GM21360 (cell line): ENCODE measurements around the gene EFL1.
A peak's percentile ranks its signal among the peaks of the same experiment; 100 is the strongest.
"Not testable (repeated sequence)": the region's sequence is repeated elsewhere in the genome, so short reads cannot be mapped to it uniquely, and the experiment has no call there.

Experiments
- ATAC-seq: cut with Tn5 transposase; IDR thresholded peaks from one replicate; pipeline ENCODE4 v1.9.1; 2021; ENCODE audit warnings: mild to moderate bottlenecking, moderate library complexity; ENCODE audit not compliant: unreplicated experiment

The EFL1 gene

DNA sequence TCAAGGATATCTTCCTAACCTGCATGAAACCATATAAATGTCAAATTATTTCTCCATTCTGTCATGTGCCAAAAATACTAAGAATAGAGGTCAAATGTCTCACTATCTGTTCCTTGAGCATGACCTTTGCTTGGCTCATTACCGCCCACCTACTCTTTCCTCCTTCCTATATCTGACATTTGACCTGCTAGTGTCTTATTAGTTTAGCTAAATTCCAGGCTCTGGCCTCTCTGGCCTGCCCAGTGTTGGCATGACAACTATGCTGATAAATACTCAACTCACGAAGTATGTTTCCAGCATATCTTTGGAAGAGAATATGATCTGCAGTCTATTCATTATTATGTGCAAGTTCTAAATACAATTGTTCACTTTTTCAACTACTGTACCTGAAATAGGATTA, 58.0 kb downstream of the EFL1 start:
- not testable (repeated sequence) for ATAC-seq

DNA sequence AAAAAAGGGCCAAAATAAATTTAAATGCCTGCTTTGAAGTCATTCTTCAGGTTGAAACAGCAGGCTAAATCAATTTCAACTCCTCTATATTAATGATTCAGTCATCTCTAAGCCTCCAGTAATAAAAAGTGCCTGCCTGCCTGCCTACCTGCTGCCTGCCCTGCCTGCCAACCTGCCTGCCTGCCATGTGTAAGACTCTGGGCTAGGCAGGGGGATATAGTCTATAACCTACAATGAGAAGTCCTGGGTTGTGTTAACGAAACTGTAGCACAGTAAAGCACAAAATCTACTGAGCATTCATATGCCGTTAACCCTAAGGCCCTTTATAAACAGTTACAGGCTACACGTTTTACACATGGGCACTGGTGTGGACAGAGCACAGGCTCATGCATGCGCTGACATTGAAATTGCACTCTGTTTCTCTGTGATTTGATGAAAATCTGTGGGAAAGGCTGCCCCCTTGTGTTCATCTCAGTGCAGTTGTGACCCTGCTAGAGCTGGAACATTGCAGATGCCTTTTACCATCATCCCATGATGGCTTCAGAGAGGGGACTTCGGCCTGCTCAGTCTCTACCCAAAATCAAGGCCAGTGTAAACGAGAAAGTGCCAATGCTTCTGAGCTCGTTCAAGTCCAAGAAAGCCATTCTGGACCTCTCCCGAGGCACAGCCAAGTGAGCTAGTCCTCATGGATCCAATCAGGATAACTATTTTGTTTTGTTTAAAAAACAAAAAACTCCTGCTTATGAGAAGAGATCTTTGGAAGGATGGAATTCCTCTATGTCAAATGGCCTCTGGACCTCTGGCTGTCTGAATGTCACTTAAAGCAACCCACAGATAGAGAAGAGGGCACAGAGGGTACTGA, 64.6 kb downstream of the EFL1 start:
- peak; percentile 91 for ATAC-seq

DNA sequence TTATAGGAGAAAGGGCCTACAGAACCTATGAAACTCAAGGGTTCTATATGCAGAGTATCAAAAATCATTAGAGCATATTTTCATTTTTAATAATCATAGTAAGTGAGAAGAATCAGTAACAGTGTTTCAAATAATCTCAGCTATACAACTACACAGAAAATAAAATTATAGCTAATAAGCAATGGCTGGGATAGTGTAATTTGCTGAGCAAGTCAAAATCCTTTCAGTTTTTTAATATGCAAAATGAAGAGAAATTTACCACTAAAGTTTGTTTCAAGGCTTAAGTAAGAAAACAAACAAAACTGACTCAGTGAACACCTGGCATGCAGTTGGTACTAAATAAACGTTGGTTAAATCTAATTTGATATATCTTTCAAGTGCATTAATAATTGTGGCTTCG, 66.2 kb downstream of the EFL1 start:
- no peak for ATAC-seq

DNA sequence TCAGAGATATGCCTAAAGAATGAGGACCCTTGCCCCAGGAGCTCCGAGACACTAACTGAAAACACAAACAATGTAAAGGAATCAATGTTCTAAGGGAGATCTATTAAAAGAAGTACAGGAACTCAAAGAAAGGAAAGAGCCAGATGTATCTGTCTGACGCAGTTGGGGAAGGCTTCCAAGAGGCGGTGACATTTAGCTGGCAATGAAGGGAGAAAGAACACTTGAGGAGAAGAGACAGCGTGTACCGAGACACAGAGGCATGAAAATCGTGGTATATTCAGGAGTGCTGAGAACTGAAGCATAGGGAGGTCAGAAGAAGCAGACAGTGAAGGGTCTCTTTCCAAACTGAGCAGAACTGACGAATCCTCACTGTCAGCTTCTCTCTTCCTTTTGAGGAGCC, 66.7 kb downstream of the EFL1 start:
- not testable (repeated sequence) for ATAC-seq

DNA sequence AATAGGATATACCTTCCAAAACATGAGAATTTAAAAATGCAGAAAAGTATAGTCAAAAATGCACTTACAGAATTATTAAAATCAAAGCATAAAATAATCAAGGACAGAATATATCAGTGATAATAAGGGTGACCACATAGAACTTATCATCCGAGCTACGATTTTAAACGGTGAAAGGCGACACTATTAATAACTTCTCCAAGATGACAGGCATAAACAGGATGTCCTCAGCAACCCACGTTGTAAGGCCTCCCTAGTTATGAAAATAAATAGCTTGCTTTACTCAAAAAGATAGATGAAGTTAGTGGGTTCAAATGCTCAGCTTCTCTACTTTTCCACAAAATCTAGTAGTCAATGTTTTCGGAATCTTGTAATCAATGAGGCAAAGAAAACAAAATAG, 68.0 kb downstream of the EFL1 start:
- ATAC-seq: not testable (repeated sequence)

DNA sequence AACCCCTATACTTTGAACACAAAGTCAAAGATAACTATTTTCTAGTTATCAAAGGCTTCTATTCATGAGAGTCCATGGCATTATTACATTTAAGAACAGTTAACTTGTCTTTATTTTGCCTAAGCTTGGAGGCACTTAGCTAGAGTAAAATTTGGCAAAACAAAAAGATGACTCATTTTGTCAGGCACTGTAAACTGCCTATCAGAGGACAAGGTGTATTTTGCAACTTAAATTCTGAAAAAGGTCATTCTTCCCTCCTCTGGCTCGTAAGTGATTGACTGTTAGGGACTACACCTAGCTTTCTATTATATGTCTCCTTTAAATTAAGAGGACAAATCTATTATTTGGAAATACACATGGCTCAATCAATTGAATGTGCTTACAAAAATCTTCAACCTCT, 69.1 kb downstream of the EFL1 start:
- ATAC-seq: not testable (repeated sequence)

DNA sequence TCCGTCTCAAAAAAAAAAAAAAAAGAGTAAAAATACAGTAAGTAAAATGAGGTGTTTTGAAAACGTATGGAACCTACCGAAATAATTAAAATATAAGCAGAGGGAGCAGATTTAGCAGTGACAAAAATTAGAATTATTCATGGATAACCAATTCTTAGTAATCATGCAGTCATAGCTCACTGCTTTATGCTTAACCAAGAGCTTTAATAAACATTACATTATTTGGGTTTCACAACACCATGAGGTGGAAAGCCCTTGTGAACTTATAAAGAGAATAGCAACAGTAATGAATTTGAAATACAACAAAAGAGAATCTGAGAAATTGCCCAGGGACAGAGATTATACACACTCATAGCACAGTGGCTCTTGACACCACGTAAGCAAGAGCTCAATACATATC, 70.1 kb downstream of the EFL1 start:
- not testable (repeated sequence) for ATAC-seq

DNA sequence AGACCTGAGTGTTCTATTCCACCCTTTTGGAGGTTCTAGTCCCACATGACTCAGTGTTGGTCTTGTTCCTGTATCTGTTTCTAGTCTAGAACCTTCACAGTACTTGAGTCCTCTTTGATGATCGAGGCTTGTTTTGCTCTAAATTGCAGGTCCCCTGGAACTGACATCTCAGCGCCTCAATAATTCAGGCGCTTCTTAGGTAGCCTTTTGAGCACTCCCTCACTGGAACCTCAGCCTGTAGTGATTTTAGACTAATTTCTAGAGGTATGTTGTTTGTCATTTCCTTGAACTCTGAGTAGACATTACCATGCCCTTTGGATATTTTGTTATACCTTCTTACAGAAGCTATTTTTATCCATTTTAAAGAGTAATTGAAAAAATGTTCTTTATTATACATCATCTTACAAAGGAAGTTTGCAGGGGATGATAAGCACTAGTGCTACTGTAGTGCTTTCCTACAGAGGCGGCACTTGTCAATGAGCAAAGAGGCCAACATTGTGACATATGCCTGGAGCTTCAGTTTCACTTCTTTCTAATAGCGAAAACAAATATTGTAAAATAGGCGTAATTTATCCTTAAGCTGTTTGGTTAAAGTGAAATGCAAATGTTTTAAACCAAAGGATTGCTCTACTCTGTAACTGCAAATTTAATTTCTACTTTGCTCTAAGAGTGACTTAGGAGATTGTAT, 75.7 kb downstream of the EFL1 start:
- peak; percentile 91 for ATAC-seq

DNA sequence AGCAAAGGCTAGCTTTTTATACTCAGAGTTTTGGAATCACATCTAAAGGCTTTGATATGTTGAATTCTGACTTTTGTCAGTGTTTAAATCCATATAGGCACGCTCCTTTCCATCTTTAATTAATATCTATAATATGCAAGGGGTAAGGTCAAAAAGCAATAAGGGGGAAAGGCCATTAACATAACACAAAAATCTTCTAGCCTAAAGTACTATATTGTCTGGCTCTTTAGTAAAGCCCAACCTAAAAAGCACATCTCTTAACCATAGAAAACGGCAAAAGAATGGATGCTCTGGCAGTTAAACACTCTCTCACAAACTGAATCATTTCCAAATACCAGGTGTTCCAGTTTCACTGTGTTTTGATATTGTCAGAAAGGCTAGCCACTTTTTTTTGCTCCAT, 76.4 kb downstream of the EFL1 start:
- ATAC-seq: no peak

DNA sequence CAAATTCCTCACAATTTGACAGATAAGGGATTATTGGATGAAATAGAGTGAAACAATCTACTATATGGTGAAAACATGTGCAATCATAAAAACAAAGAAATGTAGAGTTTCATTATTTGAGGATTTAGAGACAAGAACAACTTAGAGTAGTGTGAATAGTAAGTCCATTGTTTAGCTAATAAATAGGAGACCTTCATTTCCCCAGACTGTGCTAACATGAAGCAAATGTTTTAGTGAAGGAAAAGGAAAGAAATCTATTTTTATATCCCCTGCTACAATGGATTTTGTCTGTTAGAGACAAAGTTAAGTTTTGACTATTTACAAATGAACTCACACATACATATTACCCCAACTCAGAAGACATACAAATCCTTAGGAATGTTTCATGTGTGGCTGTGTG, 77.8 kb downstream of the EFL1 start:
- no peak for ATAC-seq

DNA sequence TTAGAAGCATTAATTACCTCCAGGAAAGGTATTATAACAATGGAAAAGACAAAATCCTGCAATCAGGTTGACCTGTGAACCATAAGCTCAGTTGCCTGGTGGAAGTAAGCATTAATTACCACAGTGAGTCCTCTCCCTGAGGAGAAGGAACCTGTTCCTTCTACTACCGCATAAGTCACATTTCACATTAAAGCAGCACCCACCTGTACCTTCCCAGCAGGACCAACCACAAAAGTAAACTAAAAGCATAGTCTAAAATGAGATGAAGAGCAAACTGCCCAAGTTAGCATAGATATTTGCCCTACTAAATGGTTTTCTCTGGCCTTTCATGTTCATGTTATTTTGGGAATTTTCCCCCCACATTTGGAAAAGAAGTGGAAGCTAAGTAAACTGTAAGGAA, 78.2 kb downstream of the EFL1 start:
- ATAC-seq: no peak

DNA sequence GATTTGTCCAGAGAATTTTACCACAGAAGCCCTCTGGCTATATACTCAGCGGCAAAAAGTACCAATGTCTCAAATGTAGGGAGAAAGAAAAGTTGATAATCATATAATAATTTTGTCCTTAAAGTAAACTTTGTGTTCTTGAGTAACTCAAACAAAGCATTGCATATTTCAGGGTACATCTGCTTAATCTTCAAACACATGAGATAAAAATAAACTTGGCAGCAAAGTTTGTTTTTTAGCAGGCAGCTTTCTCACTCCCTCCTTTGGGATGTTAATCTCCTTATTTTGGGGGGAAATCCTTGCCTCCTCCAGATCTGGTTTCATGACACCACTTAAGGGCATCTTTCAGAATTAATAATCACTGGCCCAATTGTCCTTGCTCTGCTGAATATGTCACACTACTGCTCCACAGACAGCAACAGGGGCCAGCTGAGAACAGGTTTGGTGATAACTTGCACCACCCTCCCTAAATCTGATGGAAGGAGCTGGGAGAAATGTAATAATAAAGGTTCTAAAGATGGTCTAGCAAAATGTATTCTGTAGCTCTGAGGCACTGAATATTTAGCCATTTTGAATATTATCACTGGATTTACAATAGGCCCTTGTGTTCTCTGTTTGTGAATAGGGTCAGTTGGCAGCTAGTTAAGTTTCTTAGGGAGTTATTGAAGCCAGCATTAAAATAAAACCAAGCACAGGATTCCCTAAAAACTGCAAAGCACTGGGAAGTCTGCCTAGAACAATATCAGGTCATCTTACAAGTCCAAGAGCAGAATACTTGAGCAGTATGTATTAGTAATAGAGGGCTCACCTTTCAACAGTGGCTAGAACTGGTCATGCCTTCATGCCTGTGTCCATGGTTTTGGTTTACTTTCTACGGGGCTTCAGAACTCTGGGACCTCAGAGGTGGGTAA, 79.2 kb downstream of the EFL1 start:
- no peak for ATAC-seq

DNA sequence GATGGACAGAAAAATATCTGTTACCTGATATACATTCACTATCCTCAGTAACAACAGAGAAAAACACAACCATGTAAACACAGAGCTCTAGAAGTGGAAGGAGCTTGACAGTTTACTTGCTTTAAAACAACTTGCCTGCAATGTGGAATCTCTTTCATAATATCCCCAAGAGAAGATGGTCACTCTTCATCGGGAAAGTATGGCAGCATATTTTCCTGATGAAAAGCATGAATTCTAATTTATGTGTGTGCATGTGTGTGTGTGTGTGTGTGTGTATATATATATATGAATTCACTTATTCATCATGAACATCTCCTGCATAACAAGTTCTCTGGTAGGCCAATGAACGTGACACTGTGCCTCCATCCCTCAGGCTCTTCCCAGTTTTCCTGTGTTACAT, 81.2 kb downstream of the EFL1 start:
- ATAC-seq: no peak

DNA sequence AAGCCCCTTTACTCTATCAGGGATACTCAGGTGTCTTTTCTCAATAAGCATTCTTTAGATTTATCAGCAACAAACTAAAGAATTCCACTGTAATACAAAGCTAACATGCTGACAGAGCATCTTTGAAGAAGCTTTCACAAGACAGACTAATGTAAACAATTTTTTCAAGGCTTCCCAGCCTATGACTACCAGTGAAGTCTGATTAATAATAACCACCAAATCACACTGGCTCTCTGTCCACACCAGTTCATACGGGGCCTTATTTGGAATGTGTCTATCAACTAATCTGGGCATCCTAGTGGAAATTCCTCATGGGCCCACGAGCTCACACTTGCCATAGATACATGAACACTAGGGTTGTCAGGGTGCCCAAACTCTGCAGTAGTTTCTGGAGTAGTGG, 84.5 kb downstream of the EFL1 start:
- no peak for ATAC-seq

DNA sequence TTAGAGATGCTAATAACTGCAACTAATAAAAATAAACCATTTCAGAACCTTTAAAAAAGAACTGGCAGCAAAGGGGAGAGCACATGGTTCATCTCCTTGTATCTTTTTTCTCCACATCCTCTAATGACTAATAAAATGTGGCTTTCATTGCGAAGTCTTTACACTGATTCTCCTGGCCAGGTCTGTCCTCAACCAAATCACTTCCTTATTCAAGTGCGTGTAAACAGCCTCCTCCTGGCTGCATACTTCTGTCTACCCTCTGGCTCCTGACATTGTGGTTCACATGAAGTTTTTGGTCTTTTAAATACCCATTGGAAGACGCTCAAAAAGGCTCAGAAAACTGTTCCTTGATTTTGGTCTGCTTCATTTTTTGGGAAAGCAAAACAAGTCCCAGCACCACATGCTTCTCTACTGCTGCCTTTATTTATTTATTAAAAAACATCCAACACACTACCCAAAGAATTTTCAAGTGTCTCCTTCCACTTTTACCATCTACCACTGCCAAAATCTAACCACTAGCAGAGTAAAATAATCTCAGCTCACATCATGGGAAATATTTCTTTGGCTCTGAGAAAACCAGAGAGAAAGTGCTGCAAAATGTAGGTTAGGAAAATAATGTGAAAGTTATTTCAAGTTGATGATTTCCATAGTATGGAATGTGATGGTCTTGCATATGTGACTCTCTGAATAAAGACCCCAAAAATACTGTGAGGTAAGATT, 85.1 kb downstream of the EFL1 start:
- no peak for ATAC-seq

DNA sequence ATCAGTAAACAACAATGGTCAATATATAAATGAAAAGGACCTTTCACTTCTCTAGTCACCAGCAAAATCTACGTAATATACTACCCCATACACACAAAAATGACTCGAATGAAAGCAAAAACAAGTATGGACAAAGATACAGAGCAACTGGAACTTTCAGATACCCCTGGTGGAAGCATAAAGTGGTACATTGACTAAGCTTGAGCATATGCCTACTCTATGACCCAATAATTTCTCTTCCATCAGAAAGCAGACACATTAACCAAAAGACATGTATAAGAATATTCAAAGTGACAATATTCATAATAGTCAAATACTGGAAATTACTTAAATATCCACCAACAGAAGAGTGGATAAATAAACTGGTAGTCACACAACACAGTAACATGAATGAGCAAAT, 86.0 kb downstream of the EFL1 start:
- ATAC-seq: no peak

DNA sequence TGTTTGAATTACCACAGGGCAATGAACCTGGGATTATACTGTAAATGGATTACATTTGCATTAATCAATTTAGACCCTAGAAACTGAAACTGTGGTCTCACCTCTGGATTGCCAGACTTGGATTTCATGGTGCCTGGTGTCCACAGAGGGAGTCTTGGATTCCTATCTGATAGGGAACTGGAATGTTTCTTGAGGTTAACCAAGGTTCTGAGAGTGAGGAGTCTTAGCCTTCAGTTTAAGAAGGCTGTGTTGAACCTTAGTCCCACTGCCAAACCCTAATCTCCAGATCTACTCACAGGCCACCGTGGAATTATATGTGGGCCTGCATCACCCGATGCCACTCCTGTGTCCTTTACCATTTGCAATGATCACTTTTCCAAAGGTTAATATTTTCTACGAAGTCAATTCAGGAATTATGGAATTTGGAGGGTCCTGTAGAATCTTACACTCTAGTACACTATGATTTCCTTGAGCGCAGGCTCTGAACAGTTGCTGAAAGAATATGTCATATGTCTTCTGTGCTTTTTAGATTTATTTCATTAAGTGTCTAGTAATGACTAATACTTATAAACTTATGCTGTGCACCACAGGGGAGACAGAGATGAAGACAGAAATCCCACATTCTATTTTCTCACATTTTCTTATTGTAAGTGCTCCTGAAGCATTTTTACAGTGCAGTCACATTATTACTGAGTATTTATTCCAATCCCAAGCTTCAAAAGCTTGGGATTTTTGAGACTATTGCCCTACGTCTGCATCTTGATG, 87.9 kb downstream of the EFL1 start:
- ATAC-seq: no peak

DNA sequence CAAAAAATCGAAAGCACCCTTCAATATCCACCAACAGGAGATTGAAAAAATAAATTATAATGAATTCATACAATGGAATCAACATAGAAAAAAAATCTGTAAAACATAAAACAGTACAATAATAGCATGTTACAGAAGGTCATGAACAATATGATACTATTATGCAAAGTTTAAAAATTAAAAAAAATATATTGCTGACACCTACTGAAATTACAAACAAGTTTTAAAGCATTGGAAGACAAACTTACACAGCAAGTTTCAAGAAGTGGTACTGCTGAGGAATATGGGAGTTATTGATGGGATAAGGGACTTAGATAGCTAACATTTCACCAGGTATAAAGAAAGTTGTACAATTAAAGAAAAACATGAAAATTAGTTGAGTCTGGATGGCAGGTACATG, 89.4 kb downstream of the EFL1 start:
- ATAC-seq: no peak

DNA sequence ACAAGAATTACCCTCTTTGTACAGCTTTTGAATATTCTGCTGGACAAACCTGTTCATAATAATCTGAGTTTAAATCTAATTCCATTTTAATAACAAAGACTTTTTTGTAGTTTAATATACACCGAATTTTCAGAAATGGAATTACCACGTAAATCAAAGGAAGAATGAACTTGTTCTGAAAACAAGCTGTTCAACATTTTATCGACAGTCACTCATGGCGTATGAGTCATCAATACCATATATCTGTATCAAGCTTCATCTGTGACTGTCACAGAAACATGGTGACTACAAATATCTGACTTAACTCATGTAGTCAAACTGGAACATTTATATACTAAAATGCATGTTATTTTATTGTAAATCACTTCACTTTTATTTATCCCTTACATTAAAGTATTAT, 90.0 kb downstream of the EFL1 start:
- ATAC-seq: no peak

DNA sequence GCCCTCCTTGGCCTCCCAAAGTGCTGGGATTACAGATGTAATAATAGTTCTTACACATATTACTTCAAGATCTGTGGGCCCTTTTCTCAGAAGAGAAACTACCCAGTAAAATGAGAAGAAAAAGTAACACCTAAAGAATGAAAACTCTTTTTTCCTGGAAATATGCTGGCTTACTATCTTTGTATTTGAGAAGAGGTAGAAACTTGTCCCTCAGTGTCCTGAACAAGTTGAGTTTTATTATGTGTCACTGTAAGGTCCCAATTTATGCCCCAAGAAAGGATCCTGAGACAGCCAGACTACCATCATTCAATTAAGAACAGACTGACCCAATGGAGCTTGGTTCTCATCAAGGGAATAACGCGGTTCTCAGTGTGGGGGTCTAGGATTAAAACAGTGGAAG, 93.8 kb downstream of the EFL1 start:
- no peak for ATAC-seq
